Astrocyte of the cerebellum (primary cell): ENCODE measurements around the gene CXCL17.

Experiments
- DNase-seq: peaks from one replicate; pipeline ENCODE4 v3.0.0-alpha.2; 2011; ENCODE audit warnings: low read depth
- H3K4me3 ChIP-seq: 2 replicates; pipeline ENCODE4 v1.5.1; 2011; ENCODE audit warnings: mild to moderate bottlenecking, low read depth, low read length, moderate library complexity
- CTCF ChIP-seq: IDR thresholded peaks from 2 replicates; pipeline ENCODE4 v1.5.1; 2012; ENCODE audit warnings: low read length, low read depth, moderate library complexity, mild to moderate bottlenecking; ENCODE audit errors: missing control alignments
- in situ Hi-C: cut with HindIII; loops from 2 replicates; pipeline ENCODE4 v1.10.0; 2017; ENCODE audit warnings: low sequenced_read_pairs

CXCL17 gene

GRCh38 chr19:42394751-42395150 lies 48.0 kb downstream of the CXCL17 start:
- in situ Hi-C loops = no loop called here
- TF ChIP-seq CTCF = no peak
- DNase-seq = no peak
- H3K4me3 ChIP-seq = no peak overlapping the region

GRCh38 chr19:42392165-42392564 lies 50.6 kb downstream of the CXCL17 start:
- in situ Hi-C loops = no loop called here
- no peak overlapping the region for H3K4me3 ChIP-seq
- TF ChIP-seq CTCF = no peak
- DNase-seq = no peak

GRCh38 chr19:42389899-42390298 lies 52.8 kb downstream of the CXCL17 start, which contains the start of gene CNFN:
CNFN (minus strand) TSS chr19:42390297; CDS start chr19:42389037, 1,260 bp downstream.
- DNase-seq = no peak
- H3K4me3 ChIP-seq = no peak within 1 kb of the TSS
- no peak for TF ChIP-seq CTCF
- in situ Hi-C loops = no loop called here

GRCh38 chr19:42388851-42389489 lies 53.8 kb downstream of the CXCL17 start:
- TF ChIP-seq CTCF = no peak
- no peak for DNase-seq
- in situ Hi-C loops = no loop called here
- H3K4me3 ChIP-seq = no peak overlapping the region

GRCh38 chr19:42386974-42387707 lies 55.6 kb downstream of the CXCL17 start:
- TF ChIP-seq CTCF = peak; percentile 61
- in situ Hi-C loops = no loop called here
- no peak for DNase-seq
- peak overlapping the region; percentile 31 for H3K4me3 ChIP-seq

GRCh38 chr19:42380155-42380554 lies 62.6 kb downstream of the CXCL17 start:
- H3K4me3 ChIP-seq = no peak overlapping the region
- in situ Hi-C loops = no loop called here
- no peak for DNase-seq
- no peak for TF ChIP-seq CTCF
